LHCN-M2 (cell line): ENCODE data around the gene TLDC2. TPM values are rescaled to one million over a fixed set of nuclear protein-coding genes. Genes with fewer than 3 reads are reported as not detected.
"Not testable (repeated sequence)": the region's sequence is repeated elsewhere in the genome, so short reads cannot be mapped to it uniquely, and the experiment has no call there.

Experiments
- DNase-seq: peaks from one replicate; pipeline ENCODE4 v3.0.0-alpha.2; 2012; ENCODE audit warnings: low read depth
- total RNA-seq: library from RNA; depleted of rRNA; stranded (reverse); fragments of >200 nt; gene quantifications from 2 replicates; pipeline ENCODE4 v1.2.3, GENCODE V29; 2014

The TLDC2 gene
- total RNA-seq, 1 experiment from 2014 or later, result not detected

- no peak for DNase-seq
These were observed 9.1 kb upstream of the TLDC2 start for GRCh38 chr20:36866681-36867495.

DNA sequence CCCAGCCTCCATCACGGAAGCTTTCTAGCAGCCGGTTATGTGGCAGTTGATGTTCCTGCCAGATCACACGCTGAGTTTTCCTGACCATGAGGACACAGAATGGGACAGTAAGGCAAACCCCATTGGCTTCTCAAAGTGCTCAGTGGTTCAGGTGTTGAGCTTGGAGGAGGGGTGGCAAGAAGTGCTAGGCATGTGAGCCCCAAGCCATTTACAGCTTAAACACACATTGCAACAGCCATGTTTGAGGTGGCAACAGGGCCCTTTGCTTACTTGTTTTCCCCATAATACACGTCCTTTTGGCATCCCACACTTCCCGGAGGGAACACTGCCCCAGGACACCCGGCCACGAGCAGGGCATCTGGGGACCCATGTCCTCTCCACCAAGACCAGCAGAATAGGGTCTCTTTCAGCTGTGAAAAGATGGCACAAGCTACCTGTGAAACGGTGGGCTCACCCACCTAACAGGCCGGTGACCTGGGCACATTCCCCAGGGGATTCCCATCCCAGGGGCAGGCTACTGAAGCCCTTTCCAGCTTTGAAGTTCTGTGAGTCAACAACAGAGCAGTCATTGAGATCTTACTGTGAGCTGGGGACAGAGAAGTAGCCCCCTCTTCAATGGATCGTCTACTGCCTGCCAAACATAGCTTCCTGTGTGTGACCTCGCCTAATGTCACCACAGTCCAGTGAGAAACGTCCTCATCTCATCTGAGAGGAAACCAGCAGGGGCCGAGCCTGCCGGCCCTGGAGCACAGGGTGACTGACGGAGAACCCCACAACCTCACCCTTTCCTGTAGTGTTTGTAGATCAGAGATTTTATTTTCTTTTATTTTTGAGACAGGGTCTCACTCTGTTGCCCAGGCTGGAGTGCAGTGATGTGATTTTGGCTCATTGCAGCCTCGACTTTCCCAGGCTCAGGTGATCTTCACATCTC is 4.0 kb upstream of the TLDC2 start:
- no peak for DNase-seq

- no peak for DNase-seq
These were observed 3.1 kb upstream of the TLDC2 start for GRCh38 chr20:36872852-36873251.

GRCh38 chr20:36873498-36874189 is 2.3 kb upstream of the TLDC2 start:
- no peak for DNase-seq

GRCh38 chr20:36875093-36875492 is 845 bp upstream of the TLDC2 start:
- DNase-seq, result not testable (repeated sequence)

DNA sequence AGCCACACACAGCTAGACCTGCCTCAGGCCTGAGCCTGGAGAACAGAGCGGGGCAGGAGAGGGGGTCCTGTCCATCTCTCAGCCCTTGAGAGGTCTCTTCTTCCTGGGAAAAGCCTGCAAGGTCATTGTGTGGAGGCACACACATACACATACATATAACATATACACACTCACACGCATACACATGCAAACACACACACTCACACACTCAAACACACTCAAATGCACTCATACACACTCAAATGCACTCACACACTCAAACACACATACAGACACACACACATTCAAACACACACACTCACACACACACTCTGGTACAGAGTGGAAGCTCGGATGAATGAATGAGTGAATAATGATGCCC is 515 bp downstream of the TLDC2 start:
- DNase-seq, result no peak

DNA sequence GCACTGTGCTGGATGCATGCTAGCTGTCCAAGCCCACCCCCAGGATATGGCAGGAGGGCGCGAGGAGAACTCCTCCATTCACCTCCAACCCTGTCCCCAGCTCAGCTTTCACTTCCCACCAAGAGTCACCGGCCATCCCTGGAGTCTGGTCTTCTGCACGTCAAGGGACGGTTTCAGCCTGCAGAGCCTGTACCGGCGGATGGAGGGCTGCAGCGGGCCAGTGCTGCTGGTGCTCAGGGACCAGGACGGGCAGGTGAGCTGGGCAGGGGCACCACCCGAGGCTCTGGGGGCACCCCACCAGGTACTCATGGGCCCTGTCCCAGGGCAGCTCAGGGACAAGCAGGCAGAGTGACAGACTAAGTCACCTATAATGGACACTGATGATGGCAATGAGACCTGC is 3.0 kb downstream of the TLDC2 start:
- no peak for DNase-seq

DNA sequence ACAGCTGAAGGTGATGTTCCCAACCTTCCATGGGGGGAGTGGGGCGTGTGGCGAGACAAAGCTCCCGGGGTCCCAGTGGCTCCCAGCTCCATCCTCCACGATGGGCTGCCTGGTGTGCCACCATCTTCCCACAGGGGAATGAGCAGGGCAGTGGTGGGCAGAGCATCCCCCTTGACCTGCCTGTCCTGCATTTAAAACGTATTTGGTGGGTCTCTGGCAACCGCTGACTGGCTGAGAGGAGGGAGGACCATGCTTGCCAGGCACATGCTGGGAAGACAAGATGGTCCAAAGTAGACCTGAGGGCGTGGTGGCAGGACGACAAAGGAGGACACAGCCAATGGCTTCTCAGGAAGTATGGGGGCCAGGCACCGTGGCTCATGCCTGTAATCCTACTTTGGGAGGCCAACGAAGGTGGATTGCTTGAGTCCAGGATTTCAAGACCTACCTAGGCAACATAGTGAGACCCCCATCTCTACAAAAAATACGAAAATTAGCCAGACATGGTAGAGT is 4.9 kb downstream of the TLDC2 start:
- no peak for DNase-seq

- no peak for DNase-seq
These were observed 5.4 kb downstream of the TLDC2 start for GRCh38 chr20:36881331-36881730.

DNA sequence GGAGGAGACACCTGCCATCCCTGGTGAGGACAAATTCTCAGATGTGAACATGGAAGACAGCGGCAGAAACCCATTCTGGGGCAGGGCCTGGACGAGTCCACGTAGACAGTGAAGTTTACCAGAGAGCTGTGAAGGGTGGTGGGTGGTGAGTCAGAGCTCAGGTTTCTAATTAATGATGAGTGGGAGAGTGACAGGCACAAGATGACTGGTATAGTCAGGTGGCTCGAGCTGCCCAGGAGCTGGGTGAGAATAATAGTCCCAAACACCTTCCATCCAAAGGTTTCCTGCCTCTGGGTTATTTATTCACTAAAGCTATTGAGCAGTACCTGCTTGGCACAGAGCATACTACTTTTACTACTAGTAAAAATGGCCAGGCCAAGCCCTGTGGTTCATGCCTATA is 6.0 kb downstream of the TLDC2 start:
- no peak for DNase-seq

DNA sequence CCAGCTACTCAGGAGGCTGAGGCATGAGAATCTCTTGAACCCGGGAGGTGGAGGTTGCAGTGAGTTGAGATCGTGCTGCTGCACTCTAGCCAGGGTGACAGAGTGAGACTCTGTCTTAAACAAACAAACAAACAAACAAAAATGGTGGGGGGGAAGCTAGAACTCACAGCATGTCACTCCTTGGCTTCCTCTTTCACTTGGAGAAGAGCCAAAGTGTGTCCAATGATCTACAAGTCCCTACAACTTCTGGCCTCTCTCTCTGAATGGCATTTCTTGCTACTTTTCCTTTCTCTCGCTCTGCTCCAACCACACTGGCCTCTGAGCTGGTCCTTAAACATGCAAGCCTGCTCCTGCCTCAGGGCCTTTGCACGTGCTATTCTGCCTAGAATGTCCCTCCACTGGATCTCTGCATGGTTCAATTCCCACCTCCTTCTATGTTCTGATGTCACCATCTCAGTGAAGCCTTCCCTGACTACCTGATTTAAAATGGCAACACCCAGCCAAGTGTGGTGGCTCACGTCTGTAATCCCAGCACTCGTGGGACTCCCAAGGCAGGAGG is 8.1 kb downstream of the TLDC2 start:
- no peak for DNase-seq

DNA sequence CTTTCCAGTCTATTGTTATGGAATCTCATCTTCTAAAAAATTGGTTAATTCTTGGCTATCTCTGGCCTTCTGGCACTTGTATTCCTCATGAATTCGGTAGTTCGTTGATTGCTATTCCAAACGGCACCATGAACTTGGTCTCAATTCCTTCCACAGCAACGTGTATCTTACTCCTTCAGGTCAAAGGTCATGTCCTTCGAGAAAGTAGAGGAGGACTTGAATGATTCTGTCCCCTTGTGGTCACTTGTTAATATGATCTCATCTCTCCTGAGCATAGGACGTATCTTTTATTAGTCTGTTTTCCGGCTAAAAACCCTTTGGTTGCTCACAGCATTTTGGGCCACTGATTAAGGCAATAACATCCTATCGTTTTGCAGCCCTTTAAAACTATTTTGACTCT is 9.4 kb downstream of the TLDC2 start:
- no peak for DNase-seq

DNA sequence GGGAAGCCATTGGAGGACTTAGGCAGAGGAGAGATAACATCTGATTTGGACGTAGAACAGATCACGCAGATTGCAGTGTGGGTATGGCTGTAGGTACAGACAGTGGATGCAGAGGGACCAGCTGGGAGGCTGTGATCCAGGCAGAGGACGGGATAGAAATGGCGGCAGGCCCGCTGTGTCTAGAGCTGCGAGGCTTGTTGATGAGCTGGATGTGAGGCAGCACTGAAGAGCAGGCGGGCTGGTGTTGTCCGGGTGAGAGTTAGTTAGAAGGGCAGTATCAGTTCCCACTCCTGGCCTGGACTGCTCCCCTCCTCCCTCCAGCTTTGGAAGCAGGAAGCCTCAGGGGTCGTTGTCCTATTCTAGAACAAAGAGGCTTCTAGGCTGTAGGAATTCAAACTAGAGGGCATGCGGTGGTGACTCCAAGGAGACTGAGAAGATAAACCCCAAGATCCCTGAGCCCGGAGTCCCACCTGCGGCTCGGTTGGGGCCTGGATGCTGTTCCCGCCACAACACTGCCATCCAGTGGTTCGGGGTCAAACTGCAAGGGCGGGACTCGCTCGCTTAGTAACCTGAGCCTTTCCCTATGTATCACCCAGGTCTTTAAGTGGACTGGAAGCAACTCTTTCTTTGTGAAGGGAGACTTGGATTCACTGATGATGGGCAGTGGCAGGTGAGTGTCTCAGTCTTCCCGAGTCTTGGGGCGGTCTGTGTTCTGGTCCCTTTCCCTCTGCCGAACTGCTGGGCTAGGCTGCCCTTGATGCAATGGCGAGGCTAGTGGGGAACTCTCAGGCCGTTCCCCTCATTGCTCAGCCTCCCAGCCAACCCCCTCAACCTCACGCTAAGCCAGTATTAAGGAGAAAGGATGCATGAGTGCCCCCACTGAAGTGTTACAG is 11.2 kb downstream of the TLDC2 start:
- DNase-seq, result peak; percentile 78

- DNase-seq, result no peak
These were observed 11.8 kb downstream of the TLDC2 start for GRCh38 chr20:36887752-36888090.

DNA sequence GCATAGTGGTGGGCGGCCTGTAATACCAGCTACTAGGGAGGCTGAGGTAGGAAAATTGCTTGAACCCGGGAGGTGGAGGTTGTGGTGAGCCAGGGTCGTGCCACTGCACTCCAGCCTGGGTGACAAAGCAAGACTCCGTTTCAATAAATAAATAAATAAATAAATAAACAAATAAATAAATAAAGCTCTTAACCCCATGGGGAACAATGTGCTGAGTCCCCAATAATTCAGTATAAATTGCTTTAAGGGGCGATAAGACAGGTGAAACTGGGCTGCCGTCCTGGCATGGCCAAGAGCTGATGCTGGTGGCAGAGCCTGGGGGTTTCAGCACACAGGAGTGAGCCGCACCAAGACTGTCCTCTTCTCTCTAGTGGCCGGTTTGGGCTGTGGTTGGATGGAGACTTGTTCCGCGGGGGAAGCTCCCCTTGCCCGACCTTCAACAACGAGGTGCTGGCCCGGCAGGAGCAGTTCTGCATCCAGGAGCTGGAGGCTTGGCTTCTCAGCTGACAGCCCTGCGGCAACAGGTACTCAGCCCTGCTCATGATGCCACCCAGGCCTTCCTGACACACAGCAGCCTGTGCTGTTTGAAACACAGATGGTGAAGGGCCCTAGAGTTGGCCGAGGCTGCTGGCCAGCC is 13.1 kb downstream of the TLDC2 start:
- DNase-seq, result no peak

DNA sequence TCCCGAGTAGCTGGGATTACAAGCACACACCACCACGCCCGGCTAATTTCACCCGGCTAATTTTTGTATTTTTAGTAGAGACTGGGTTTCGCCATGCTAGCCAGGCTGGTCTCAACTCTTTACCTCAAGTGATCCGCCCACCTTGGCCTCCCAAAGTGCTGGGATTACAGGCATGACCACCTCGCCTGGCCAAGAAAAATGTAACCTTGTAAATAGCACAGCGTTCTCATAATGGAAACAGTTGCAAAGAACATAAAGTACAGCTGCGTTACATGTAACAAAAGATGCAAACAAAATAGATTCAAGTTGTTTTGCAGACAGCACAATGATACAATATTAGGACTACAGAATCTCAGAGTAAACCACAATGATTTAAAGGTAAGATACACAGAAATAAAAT is 14.6 kb downstream of the TLDC2 start:
- DNase-seq, result no peak

GRCh38 chr20:36891211-36891610 is 15.3 kb downstream of the TLDC2 start:
- DNase-seq, result no peak

DNA sequence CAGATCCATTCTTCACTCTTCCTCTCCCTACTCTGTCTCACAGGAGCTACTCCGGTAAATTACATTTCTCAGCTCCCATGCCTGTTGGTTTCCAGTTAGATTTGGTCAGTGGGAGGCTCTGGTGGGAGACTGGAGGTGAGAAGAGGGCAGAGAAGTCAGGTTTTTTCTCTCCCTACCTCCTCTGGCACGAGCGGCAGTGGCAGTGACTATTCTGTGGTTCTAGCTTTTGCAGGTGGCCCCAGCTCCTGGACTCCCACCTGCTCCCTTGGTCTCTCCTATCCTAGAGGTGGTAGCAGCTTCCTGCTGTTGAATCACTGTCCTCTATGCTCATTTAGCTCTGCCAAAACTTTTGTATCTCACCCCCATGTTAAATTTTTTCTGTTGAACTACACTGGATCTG is 17.9 kb downstream of the TLDC2 start:
- DNase-seq, result no peak

GRCh38 chr20:36895036-36895435 is 19.1 kb downstream of the TLDC2 start:
- no peak for DNase-seq

DNA sequence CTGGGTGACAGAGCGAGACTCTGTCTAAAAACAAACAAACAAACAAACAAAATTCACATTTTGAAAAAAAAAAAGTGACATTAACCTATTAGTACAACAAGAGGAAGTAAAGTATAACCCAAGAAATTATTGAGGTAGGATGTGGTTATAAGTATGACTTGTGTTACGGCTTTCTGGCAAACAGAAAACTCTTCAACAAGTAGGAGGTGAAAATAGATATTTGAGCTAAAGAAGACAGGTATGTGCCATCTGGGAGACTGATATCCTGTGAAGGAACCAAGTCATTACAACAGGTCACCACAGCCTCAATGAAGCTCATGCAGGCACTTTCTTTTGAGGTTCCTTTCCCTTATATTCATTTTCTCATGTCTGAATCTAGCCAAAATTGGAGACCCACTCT is 28.8 kb downstream of the TLDC2 start:
- no peak for DNase-seq
